Type B pancreatic cell (in vitro differentiated cells): Measurements from ENCODE around the gene HOXC4. TPM values are rescaled to one million over a fixed set of nuclear protein-coding genes. Genes with fewer than 3 reads are reported as not detected.

Experiments used
- DNase-seq: peaks from one replicate; pipeline ENCODE4 v3.0.0; 2021; ENCODE audit warnings: mixed read lengths; ENCODE audit not compliant: unreplicated experiment; ENCODE audit errors: extremely low spot score
- H3K27ac Mint-ChIP-seq: 2 replicates; pipeline ENCODE4 v1.8.0; 2021; ENCODE audit warnings: mild to moderate bottlenecking, mixed read lengths
- H3K27me3 Mint-ChIP-seq: 2 replicates; pipeline ENCODE4 v1.8.0; 2021; ENCODE audit warnings: mixed read lengths
- H3K36me3 Mint-ChIP-seq: 2 replicates; pipeline ENCODE4 v1.8.0; 2021; ENCODE audit warnings: mixed read lengths
- H3K4me1 Mint-ChIP-seq: one replicate; pipeline ENCODE4 v1.8.0; 2021; ENCODE audit warnings: mixed read lengths; ENCODE audit not compliant: unreplicated experiment
- H3K4me3 Mint-ChIP-seq: 2 replicates; pipeline ENCODE4 v1.8.0; 2021; ENCODE audit warnings: mild to moderate bottlenecking, mixed read lengths
- H3K9me3 Mint-ChIP-seq: 2 replicates; pipeline ENCODE4 v1.8.0; 2021; ENCODE audit warnings: mixed read lengths
- total RNA-seq: library from RNA; stranded (reverse); gene quantifications from 2 replicates; pipeline ENCODE4 v1.2.1, GENCODE V29; 2021; ENCODE audit warnings: low replicate concordance
- TF ChIP-seq, protein P1 (sequence below): fragments of 200-600 bp; sonication (generic); conservative IDR thresholded peaks from 2 replicates; pipeline ENCODE4 v1.5.0; 2021; ENCODE audit warnings: antibody characterized with exemption, mild to moderate bottlenecking

HOXC4 gene
- total RNA-seq, 1 donor from 2014 or later = 47.9 TPM

DNA sequence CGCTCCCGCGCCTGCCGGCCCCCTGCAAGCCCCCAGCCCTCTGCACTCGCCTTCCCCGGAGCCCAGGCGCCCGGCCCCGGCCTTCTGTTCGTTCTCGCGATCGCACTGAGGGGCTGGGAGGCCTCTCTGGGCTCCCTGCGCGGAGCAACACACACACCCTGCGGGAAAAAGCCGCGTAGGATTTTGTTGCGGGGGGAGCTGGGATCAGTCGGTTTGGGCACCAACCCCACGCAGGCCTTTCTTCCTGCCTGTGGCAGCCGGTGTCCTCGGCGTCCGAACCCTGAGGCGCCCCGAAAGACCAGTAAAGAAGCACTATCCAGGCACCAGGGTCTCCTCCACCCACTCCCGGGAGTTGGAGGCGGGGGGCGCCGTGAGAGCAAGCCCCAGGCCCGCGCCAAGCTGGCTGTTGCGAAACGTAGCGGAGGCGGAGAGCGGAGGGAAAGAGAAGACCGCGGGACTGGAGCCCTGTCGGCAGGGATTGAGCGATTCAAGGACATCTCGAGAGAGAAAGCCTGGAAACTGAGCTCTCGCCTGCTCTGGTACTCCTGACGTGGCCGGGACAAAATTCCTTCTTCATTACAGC lies 22.7 kb upstream of the HOXC4 start:
- no peak for DNase-seq
- Mint-ChIP-seq H3K27ac (peak overlapping the region; percentile 81), H3K27me3 (peaks cover 80% of the 10 kb centered on the region), H3K9me3 (no peaks in the 10 kb centered on the region), H3K4me1 (peaks cover 39% of the 10 kb centered on the region), H3K4me3 (peak overlapping the region; percentile 93), H3K36me3 (peaks cover 11% of the 10 kb centered on the region)
- TF ChIP-seq, protein P1, sequence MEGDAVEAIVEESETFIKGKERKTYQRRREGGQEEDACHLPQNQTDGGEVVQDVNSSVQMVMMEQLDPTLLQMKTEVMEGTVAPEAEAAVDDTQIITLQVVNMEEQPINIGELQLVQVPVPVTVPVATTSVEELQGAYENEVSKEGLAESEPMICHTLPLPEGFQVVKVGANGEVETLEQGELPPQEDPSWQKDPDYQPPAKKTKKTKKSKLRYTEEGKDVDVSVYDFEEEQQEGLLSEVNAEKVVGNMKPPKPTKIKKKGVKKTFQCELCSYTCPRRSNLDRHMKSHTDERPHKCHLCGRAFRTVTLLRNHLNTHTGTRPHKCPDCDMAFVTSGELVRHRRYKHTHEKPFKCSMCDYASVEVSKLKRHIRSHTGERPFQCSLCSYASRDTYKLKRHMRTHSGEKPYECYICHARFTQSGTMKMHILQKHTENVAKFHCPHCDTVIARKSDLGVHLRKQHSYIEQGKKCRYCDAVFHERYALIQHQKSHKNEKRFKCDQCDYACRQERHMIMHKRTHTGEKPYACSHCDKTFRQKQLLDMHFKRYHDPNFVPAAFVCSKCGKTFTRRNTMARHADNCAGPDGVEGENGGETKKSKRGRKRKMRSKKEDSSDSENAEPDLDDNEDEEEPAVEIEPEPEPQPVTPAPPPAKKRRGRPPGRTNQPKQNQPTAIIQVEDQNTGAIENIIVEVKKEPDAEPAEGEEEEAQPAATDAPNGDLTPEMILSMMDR = no peak

DNA sequence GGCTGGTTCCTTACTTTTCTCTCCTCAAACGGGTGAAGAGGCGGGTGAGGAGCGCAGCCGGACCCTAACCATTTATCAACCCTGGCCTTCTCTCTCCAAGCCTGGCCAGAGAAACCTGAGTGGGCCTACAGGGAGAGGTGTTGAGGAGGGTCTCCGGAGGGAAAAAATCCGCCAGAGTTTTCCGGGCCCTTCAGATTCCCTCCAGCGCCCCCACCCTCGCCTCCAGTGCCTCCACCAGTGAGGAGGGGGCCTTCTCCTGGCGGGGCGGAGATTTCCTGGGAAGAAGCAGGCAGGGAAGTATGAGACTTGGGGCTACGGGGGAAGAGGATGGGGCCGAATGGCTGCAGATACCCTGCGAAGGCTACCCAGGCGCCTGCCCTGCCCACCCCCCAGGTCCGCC lies 22.2 kb upstream of the HOXC4 start:
- Mint-ChIP-seq H3K4me3 (peak overlapping the region; percentile 93), H3K27me3 (peaks cover 75% of the 10 kb centered on the region), H3K27ac (peak overlapping the region; percentile 81), H3K9me3 (no peaks in the 10 kb centered on the region), H3K4me1 (peaks cover 41% of the 10 kb centered on the region), H3K36me3 (peaks cover 11% of the 10 kb centered on the region)
- TF ChIP-seq, protein P1 = no peak
- DNase-seq = no peak

DNA sequence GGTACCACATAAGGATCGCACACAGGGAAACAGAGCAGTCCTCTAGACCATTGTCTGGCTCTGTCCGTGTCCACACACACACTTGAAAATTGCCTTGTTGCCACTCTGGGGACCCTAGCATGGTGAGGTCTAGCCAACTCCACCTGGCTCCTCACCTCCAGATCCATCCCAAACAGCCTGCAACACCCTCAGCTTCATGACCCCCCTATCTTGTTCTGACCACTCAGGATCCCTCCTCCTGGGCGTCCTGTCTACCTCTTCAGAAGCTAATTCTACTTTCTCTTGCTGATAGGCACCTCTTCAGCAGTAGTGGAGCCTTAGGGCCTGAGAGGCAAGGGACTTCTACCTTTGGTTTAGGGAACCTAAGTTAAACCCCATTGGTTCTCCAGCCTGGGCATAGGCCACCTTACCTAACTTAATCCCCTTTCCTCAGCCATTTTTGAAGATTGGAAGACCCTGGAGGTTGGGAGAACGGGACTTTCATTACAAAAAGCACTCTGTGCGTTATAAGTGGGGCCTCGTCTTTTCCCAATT lies 21.5 kb upstream of the HOXC4 start:
- no peak for DNase-seq
- Mint-ChIP-seq H3K9me3 (no peaks in the 10 kb centered on the region), H3K36me3 (peaks cover 11% of the 10 kb centered on the region), H3K4me3 (peak overlapping the region; percentile 93), H3K27me3 (peaks cover 69% of the 10 kb centered on the region), H3K4me1 (peaks cover 37% of the 10 kb centered on the region), H3K27ac (peak overlapping the region; percentile 74)
- TF ChIP-seq, protein P1 = no peak

DNA sequence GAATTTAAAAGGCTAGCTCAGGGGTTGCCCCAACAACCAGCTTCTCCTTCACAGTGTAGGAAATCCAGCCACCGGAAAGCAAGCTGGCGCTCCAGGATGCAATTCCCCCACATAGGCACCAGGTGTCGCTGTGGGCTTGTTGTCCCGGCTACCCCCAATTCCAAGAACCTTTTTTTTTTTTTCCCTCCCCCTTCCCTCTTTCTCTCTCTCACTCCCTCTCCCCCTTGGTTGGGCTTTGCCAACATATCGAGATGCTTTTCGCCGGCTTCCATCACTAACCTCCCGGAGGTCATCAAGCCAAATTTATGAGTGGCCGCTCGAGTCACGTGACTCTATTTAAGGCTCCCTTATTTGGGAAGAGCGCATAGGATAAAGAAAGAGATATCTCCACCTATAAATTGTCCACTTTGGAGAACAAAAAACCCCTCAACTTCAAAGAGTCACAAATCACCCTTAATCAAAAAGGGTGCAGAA lies 21.0 kb upstream of the HOXC4 start, which contains the start of gene HOXC5:
Gene HOXC5, plus strand, starts transcription at position 424 of the 474 bp plus-strand sequence. CDS start 73 bp downstream, outside the sequence.
- peak; percentile 89 for DNase-seq
- H3K4me1 Mint-ChIP-seq = peaks cover 41% of the 10 kb centered on the region
- peaks cover 13% of the 10 kb centered on the region for H3K36me3 Mint-ChIP-seq
- TF ChIP-seq, protein P1 = peak; percentile 98
- no peaks in the 10 kb centered on the region for H3K9me3 Mint-ChIP-seq
- peak within 1 kb of the TSS; percentile 74 for H3K27ac Mint-ChIP-seq
- peak within 1 kb of the TSS; percentile 93 for H3K4me3 Mint-ChIP-seq
- H3K27me3 Mint-ChIP-seq = peaks cover 69% of the 10 kb centered on the region

DNA sequence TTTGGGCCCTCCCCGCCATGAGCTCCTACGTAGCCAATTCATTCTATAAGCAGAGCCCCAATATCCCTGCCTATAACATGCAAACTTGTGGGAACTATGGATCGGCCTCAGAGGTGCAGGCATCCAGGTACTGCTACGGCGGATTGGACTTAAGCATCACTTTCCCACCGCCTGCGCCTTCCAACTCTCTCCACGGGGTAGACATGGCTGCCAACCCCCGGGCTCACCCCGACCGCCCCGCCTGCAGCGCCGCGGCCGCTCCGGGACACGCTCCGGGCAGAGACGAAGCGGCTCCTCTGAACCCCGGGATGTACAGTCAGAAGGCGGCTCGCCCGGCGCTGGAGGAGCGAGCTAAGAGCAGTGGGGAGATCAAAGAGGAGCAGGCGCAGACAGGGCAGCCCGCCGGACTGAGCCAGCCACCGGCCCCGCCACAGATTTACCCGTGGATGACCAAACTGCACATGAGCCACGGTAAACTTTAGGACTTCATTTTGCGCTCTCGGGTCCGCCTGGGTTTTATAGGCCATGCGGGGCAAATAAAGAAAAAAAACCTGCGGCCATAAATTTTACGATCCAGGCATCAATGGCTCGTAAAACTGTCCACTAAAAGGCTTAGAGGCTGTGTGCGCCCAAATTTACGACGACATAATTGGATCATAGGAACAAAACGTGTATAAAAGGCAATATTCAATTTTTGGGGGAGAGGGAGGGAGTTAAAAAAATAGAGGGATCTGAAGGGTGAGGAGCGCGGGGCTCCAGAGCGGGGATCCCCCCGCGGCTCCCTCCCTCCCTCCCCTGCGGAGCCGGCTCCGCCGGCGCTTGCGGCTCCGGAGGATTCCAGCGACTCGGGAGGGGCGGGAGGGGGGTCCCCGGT lies 20.3 kb upstream of the HOXC4 start:
- peak overlapping the region; percentile 74 for H3K27ac Mint-ChIP-seq
- TF ChIP-seq, protein P1 = no peak

More for the DNA sequence above, 20.3 kb upstream of the HOXC4 start:
- DNase-seq = no peak
- H3K4me3 Mint-ChIP-seq = peak overlapping the region; percentile 93
- H3K27me3 Mint-ChIP-seq = peaks cover 63% of the 10 kb centered on the region
- peaks cover 47% of the 10 kb centered on the region for H3K4me1 Mint-ChIP-seq
- H3K36me3 Mint-ChIP-seq = peaks cover 14% of the 10 kb centered on the region
- H3K9me3 Mint-ChIP-seq = no peaks in the 10 kb centered on the region
